ENCODE results near the gene SLC5A11. TPM values are rescaled to one million over a fixed set of nuclear protein-coding genes. Genes with fewer than 3 reads are reported as not detected.

Gene SLC5A11
- total and polyA plus RNA-seq, 2 of the 13 experiments (the other 11 are each of a cell fraction or from before 2014, with no cell fraction given) = 1.2 to 3.3 TPM

DNA sequence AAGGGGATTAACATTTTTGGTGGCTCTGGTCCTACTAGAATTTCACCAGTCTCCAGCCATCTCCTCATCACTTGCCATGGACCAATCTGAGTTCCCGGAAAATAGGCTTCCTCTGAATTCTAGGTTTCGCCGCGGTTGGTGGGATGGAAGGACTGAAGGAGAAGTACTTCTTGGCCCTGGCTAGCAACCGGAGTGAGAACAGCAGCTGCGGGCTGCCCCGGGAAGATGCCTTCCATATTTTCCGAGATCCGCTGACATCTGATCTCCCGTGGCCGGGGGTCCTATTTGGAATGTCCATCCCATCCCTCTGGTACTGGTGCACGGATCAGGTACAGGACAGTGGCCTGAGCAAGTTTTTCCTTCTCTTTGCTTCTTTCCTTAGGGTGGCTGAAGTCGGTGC, 45.0 kb downstream of the SLC5A11 start:
- Histone ChIP-seq H3K4me3 (replicated peaks in 1 of 3; ENCODE audit: insufficient read depth in 1 of 3, low read depth in 2 of 3, low read length in 3 of 3) (no peak overlapping the region), H3K4me1 (ENCODE audit: insufficient read depth, low read length) (no peaks in the 10 kb centered on the region), H3K9ac (ENCODE audit: insufficient read depth, low read depth, low read length) (no peak overlapping the region), H3K27me3 (ENCODE audit: control insufficient read depth in 1 of 2, insufficient read depth in 2 of 2, low read length in 2 of 2) (no peaks in the 10 kb centered on the region), H3K27ac (ENCODE audit: extremely low read length, insufficient read depth, low read length) (no peak overlapping the region), H2AFZ (ENCODE audit: low read length) (no peak overlapping the region), H3K4me2 (ENCODE audit: low read depth, low read length) (no peak overlapping the region), H3K79me2 (ENCODE audit: insufficient read depth, low read length) (no peaks in the 10 kb centered on the region), H3K9me3 (ENCODE audit: low read length) (no peaks in the 10 kb centered on the region), H4K20me1 (ENCODE audit: insufficient read depth, low read length) (no peaks in the 10 kb centered on the region), H3K36me3 (replicated peaks in 1 of 2; ENCODE audit: control insufficient read depth in 1 of 2, insufficient read depth in 2 of 2, low read length in 2 of 2) (no peaks in the 10 kb centered on the region)
- DNase-seq (ENCODE audit: low spot score) (no peak), ATAC-seq (no peak), FAIRE-seq (no peak)
- BruUV-seq (replicated peaks) = no TSS peak
- POLR2A ChIA-PET = no interaction called here
- CTCF ChIA-PET (ENCODE audit: low intra/inter-chr PET ratio, low total read pairs) = no interaction called here
- 92% methylated on average over 13 of the region's 13 CpGs for WGBS (ENCODE audit: low lambda C conversion rate)
- in situ Hi-C loops (cut with HindIII; ENCODE audit: extremely low pct_ligation_motif_present, low pct_unique_long_range_greater_than_20kb) (no loop called here), intact Hi-C loops (cut with micrococcal nuclease; ENCODE audit: unreplicated experiment) (no loop called here)
- no peak for TF ChIP-seq CBFB (CRISPR knock-in tag; IDR thresholded peaks at IDR 0.05)
- TF ChIP-seq ZNF350 (CRISPR knock-in tag; IDR thresholded peaks at IDR 0.05; ENCODE audit: borderline replicate concordance, low read depth) = no peak
- TF ChIP-seq, protein P1, sequence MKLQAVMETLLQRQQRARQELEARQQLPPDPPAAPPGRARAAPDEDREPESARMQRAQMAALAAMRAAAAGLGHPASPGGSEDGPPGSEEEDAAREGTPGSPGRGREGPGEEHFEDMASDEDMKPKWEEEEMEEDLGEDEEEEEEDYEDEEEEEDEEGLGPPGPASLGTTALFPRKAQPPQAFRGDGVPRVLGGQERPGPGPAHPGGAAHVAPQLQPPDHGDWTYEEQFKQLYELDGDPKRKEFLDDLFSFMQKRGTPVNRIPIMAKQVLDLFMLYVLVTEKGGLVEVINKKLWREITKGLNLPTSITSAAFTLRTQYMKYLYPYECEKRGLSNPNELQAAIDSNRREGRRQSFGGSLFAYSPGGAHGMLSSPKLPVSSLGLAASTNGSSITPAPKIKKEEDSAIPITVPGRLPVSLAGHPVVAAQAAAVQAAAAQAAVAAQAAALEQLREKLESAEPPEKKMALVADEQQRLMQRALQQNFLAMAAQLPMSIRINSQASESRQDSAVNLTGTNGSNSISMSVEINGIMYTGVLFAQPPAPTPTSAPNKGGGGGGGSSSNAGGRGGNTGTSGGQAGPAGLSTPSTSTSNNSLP (IDR thresholded peaks at IDR 0.05; ENCODE audit: low read depth, low read length) = no peak
- no peak for TF ChIP-seq POLR2G (IDR thresholded peaks at IDR 0.05; ENCODE audit: low read depth, low read length)
- TF ChIP-seq ZNF543 (CRISPR knock-in tag; IDR thresholded peaks at IDR 0.05) = no peak
- TF ChIP-seq BORCS8-MEF2B (CRISPR knock-in tag; IDR thresholded peaks at IDR 0.05) = no peak
- TF ChIP-seq ASH2L (IDR thresholded peaks at IDR 0.05; ENCODE audit: insufficient read length, low read depth, low read length) = no peak
- no peak for TF ChIP-seq FLYWCH1 (CRISPR knock-in tag; IDR thresholded peaks at IDR 0.05)
- no peak for TF ChIP-seq ZNF251 (CRISPR knock-in tag; IDR thresholded peaks at IDR 0.05)
- TF ChIP-seq, protein P2, sequence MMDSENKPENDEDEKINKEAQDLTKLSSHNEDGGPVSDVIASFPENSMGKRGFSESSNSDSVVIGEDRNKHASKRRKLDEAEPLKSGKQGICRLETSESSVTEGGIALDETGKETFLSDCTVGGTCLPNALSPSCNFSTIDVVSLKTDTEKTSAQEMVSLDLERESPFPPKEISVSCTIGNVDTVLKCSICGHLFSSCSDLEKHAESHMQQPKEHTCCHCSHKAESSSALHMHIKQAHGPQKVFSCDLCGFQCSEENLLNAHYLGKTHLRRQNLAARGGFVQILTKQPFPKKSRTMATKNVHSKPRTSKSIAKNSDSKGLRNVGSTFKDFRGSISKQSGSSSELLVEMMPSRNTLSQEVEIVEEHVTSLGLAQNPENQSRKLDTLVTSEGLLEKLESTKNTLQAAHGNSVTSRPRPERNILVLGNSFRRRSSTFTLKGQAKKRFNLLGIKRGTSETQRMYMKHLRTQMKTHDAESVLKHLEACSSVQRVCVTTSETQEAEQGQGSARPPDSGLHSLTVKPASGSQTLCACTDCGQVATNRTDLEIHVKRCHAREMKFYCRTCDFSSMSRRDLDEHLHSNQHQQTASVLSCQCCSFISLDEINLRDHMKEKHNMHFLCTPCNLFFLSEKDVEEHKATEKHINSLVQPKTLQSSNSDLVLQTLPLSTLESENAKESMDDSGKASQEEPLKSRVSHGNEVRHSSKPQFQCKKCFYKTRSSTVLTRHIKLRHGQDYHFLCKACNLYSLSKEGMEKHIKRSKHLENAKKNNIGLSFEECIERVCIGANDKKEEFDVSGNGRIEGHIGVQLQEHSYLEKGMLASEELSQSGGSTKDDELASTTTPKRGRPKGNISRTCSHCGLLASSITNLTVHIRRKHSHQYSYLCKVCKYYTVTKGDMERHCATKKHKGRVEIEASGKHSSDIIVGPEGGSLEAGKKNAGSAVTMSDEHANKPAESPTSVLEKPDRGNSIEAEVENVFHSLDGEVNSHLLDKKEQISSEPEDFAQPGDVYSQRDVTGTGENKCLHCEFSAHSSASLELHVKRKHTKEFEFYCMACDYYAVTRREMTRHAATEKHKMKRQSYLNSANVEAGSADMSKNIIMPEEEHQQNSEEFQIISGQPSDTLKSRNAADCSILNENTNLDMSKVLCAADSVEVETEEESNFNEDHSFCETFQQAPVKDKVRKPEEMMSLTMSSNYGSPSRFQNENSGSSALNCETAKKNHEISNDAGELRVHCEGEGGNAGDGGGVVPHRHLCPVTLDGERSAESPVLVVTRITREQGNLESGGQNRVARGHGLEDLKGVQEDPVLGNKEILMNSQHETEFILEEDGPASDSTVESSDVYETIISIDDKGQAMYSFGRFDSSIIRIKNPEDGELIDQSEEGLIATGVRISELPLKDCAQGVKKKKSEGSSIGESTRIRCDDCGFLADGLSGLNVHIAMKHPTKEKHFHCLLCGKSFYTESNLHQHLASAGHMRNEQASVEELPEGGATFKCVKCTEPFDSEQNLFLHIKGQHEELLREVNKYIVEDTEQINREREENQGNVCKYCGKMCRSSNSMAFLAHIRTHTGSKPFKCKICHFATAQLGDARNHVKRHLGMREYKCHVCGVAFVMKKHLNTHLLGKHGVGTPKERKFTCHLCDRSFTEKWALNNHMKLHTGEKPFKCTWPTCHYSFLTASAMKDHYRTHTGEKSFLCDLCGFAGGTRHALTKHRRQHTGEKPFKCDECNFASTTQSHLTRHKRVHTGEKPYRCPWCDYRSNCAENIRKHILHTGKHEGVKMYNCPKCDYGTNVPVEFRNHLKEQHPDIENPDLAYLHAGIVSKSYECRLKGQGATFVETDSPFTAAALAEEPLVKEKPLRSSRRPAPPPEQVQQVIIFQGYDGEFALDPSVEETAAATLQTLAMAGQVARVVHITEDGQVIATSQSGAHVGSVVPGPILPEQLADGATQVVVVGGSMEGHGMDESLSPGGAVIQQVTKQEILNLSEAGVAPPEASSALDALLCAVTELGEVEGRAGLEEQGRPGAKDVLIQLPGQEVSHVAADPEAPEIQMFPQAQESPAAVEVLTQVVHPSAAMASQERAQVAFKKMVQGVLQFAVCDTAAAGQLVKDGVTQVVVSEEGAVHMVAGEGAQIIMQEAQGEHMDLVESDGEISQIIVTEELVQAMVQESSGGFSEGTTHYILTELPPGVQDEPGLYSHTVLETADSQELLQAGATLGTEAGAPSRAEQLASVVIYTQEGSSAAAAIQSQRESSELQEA (CRISPR knock-in tag; IDR thresholded peaks at IDR 0.05; ENCODE audit: not compliant biosample characterization) = no peak
- TF ChIP-seq, protein P3, sequence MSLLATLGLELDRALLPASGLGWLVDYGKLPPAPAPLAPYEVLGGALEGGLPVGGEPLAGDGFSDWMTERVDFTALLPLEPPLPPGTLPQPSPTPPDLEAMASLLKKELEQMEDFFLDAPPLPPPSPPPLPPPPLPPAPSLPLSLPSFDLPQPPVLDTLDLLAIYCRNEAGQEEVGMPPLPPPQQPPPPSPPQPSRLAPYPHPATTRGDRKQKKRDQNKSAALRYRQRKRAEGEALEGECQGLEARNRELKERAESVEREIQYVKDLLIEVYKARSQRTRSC (CRISPR knock-in tag; IDR thresholded peaks at IDR 0.05; ENCODE audit: low read depth) = no peak
- no peak for TF ChIP-seq SIN3B (IDR thresholded peaks at IDR 0.05; ENCODE audit: low read length)
- no peak for TF ChIP-seq KLF15 (CRISPR knock-in tag; IDR thresholded peaks at IDR 0.05; ENCODE audit: borderline replicate concordance)
- TF ChIP-seq ZNF446 (CRISPR knock-in tag; IDR thresholded peaks at IDR 0.05) = no peak
- TF ChIP-seq YEATS2 (CRISPR knock-in tag; IDR thresholded peaks at IDR 0.05; ENCODE audit: borderline replicate concordance) = no peak
- TF ChIP-seq ZNF883 (CRISPR knock-in tag; IDR thresholded peaks at IDR 0.05; ENCODE audit: not compliant biosample characterization) = no peak

Measured in HepG2 (cell line).